Central memory CD4-positive, alpha-beta T cell (primary cell): Measurements from ENCODE around the gene ABCF3.
A peak's percentile ranks its signal among the peaks of the same experiment; 100 is the strongest.
"Not testable (repeated sequence)": the region's sequence is repeated elsewhere in the genome, so short reads cannot be mapped to it uniquely, and the experiment has no call there.

Experiments used
- DNase-seq: peaks from one replicate; pipeline ENCODE4 v3.0.0; 2022
- total RNA-seq, 3 experiments: gene quantifications; one replicate each; lab custom pipeline; 2026; lab: John Stamatoyannopoulos, UW

Gene ABCF3, protein sequence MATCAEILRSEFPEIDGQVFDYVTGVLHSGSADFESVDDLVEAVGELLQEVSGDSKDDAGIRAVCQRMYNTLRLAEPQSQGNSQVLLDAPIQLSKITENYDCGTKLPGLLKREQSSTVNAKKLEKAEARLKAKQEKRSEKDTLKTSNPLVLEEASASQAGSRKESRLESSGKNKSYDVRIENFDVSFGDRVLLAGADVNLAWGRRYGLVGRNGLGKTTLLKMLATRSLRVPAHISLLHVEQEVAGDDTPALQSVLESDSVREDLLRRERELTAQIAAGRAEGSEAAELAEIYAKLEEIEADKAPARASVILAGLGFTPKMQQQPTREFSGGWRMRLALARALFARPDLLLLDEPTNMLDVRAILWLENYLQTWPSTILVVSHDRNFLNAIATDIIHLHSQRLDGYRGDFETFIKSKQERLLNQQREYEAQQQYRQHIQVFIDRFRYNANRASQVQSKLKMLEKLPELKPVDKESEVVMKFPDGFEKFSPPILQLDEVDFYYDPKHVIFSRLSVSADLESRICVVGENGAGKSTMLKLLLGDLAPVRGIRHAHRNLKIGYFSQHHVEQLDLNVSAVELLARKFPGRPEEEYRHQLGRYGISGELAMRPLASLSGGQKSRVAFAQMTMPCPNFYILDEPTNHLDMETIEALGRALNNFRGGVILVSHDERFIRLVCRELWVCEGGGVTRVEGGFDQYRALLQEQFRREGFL
- total RNA-seq = 67.3 to 80.7 (median 77.6) reads per million in 3 experiments

DNA sequence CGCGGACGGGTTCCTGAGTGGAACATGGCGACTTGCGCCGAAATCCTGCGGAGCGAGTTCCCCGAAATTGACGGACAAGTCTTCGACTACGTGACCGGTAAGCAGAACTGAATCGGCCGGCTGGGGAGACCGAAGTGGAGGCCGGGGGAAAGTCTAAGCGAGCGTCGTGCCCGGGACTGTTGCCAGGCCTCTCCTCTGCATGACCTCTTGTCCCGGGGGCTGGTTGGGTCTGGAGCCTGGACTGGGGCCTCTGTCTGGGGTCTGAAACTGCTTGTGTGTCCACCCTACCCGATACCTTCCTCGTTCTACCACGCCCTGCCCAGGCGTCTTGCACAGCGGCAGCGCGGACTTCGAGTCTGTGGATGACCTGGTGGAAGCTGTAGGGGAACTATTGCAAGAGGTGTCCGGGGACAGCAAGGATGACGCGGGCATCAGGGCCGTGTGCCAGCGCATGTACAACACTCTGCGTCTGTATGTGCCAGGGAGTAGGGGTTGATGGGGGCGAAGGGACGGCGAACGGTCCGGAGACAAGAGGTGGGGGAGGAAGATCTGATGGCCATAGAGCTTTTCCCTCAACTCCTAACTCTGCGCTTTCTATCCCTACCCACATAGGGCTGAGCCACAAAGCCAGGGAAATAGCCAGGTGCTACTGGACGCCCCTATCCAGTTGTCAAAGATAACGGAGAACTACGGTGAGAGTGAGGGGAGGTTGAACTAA lies at the start of gene ABCF3:
Gene ABCF3 (plus strand): TSS at position 16 of the 718 bp plus-strand sequence. CDS start 9 bp downstream, at position 25.
- DNase-seq = no peak

DNA sequence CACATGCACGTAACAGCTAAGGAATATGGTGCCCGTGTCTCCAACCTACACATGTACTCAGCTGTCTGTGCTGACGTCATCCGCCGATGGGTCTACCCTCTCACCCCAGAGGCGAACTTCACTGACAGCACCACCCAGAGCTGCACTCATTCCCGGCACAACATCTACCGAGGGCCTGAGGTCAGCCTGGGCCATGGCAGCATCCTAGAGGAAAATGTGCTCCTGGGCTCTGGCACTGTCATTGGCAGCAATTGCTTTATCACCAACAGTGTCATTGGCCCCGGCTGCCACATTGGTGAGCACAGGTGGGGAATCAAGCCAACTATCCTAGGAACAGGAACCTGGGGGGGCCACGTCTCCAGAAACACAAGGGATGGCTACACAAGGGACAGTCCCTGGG lies 45.6 kb upstream of the ABCF3 start:
- no peak for DNase-seq

DNA sequence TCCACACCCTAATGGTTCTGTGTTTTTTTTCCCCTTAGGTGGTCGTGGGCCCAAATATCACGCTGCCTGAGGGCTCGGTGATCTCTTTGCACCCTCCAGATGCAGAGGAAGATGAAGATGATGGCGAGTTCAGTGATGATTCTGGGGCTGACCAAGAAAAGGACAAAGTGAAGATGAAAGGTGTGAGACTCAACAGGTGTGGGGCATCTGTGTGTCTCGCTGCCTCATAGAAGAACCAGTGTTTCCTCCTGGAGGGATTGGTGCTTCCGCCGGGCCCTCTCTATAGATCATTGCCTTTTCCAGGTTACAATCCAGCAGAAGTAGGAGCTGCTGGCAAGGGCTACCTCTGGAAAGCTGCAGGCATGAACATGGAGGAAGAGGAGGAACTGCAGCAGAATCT lies 43.8 kb upstream of the ABCF3 start:
- DNase-seq = no peak

DNA sequence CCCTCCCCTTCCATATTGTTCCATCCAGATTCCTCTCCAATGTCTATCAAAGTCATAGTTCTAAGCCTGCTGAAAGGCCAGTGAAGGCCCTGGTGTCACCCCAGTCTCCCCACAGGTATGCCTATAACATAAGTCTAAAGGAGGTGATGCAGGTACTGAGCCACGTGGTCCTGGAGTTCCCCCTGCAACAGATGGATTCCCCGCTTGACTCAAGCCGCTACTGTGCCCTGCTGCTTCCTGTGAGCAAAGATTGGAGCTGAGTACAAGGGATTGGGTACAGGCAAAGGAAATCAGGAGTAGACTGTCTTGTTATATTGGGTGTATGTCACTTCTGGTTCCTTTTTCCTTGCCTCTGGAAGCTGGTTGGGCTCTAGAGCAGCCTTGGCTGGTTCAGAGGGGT lies 42.7 kb upstream of the ABCF3 start:
- no peak for DNase-seq

DNA sequence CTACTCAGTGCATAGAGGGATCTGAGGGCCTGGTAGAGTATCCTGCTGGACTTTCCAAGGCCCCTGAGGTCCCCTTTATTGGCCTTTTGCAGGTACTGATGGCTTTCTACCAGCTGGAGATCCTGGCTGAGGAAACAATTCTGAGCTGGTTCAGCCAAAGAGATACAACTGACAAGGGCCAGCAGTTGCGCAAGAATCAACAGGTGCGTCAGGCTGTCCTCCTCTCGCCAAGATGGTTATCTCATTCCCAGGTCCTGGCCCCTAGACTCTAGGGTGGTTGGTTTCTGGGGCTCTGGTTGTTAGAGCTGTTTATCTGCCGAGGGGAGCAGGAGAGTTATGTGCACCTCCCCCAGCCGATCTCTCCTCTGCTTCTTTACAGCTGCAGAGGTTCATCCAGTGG lies 41.5 kb upstream of the ABCF3 start:
- no peak for DNase-seq

DNA sequence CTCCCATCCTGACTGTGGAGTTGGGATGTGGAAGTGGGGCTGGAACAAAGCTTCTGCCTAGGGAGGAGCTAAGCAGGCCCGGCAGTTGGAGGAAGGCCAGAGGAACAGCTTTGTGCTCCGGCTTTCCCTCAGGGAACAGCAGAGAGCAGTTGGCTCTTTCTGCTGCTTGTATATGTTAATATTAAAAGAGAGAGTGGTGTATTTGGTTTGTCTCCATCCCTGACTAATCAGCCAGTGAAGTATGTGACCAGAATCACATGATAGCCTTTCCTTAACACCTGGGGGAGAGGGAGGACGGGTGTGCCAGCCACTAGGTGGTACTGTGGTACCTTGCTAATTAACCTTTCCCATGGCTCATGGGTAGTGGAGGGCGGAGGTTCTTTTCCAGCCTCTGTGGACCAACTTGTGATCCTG lies 40.9 kb upstream of the ABCF3 start:
- peak; percentile 27 for DNase-seq

DNA sequence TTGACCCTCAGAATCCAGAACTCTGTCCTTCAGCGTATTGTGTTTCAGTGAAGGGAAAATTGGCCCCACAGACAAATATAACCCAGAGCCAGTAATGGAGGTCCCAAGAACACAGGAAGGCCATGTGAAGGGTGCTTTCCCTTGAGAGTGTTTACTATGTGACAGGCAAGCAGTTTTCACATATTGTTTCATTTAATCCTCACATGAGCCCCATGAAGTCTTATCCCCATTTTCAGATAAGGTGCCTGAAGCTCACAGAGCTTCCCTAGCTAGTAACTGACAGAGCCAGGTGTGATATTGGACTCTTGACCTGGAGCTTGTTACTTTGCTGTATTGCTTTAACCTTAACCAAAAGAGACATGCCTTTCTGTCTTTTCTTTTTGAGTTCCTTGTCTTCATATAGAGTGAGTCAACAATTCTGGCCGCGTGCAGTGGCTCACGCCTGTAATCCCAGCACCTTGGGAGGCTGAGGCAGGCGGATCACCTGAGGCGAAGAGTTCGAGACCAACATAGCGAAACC lies 40.2 kb upstream of the ABCF3 start:
- no peak for DNase-seq

DNA sequence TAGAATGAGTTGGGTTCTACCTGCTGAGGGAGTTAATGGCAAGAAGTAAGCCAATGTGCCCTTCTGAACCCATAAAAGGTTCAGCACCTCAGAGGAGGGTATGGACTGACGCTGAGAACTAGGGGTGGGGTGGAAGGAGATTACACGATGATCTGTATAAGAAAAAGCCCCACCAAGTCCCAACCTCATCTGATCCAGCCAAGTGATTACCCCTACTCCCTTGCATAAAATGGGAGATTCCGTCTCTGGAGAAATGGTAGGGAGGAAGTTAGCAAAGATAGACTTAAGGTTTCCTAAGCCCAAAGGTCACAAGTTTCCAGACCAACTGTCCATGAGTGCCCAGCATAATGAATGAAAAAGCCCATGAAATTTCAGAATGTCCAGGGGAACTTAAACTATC lies 37.9 kb upstream of the ABCF3 start:
- DNase-seq = no peak

DNA sequence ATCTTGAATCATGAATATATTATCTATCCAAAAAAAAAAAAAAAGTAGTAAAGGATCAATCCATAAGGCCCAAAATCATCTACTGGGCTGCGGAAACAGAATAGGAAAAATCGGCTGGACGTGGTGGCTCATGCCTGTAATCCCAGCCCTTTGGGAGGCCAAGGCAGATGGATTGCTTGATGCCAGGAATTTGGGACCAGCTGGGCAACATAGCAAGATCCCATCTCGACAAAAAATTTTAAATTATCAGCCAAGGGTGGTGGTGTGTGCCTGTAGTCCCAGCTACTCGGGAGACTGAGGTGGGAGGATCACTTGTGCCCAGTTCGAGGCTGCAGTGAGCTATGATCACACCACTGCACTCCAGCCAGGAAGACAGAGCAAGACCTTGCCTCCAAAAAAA lies 36.9 kb upstream of the ABCF3 start:
- DNase-seq = no peak

DNA sequence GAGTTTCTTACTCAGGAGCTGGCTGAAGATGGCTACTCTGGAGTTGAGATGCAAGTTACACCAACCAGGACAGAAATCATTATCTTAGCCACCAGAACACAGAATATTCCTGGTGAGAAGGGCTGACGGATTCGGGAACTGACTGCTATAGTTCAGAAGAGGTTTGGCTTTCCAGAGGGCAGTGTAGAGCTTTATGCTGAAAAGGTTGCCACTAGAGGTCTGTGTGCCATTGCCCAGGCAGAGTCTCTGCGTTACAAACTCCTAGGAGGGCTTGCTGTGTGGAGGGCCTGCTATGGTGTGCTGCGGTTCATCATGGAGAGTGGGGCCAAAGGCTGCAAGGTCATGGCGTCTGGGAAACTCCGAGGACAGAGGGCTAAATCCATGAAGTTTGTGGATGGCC lies 36.2 kb upstream of the ABCF3 start:
- not testable (repeated sequence) for DNase-seq

DNA sequence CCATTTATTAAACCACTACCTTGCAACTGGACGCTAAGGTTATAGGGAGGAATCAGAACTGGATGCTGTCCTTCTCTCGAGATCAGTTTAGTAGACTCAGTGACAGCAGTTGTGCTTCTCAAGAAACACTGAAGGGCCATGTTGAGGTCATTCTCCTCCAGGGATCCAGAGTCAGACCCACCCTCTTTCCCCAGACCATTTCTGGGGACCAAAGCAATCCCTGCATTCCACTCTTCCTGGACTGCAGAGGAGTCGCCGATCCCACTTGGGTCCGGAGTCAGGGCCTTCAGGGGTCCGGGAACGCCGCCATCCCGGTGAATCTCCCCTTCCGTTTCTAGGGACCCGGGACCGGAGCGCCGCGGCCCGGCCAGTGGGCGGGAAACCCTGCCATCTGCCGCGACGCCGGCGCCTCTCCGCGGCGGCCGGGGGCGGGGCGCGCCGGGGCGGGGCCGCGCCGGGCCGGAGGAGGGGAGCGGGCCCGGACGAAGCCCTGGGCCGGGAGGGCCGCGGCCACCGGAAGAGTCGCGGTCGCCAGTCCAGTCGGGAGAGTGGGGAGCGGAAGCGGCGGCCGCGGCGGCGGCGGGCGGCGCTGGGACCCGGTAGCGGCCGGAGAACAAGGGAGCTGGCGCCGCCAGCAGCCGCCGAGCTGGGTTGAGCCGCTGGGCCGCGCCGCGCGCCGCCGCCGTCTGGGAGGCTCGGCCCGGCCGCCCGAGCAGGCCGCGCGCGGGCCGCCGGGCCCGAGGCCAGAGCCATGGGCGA lies 30.9 kb upstream of the ABCF3 start, which contains the start of gene DVL3:
Gene DVL3 (plus strand): TSS at position 493 of the 759 bp plus-strand sequence. CDS start 259 bp downstream, at position 752.
- peak; percentile 34 for DNase-seq

DNA sequence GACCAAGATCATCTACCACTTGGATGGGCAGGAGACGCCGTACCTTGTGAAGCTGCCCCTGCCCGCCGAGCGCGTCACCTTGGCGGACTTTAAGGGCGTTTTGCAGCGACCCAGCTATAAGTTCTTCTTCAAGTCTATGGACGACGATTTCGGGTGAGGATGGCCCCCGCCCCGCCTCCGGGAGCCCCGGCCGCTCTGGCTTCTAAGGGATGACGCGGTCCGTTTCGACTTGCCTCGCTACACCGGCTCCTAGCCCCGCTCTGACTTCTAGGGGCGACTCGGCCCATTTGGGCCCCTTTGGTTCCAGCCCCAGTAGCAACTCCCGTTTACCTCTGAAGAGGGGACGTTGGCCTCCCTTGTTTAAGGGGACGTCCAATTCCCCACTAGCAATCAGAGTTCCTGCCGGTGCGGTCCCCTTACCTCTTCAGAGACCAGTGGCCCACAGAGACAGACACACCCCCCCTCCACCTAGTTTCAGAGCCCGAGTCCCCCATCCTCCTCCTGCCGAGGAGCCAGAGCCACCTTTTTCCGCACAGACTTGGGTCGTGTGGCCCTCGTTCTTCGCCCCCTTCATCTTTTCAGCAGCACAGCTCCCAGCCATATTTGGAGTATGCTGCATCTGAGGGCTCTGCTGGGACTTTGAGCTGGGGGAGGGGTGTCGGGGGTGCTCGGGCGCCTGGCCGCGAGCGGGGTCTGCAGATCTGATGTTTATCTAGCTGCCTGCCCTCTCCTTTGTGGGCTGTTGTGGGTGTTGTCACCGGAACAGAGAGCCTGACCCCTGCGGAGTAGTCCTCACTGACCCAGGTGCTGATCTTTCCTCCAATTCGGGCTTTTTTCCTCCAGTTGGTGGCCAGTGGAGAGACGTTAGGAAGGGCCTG lies 30.1 kb upstream of the ABCF3 start:
- peak; percentile 37 for DNase-seq

DNA sequence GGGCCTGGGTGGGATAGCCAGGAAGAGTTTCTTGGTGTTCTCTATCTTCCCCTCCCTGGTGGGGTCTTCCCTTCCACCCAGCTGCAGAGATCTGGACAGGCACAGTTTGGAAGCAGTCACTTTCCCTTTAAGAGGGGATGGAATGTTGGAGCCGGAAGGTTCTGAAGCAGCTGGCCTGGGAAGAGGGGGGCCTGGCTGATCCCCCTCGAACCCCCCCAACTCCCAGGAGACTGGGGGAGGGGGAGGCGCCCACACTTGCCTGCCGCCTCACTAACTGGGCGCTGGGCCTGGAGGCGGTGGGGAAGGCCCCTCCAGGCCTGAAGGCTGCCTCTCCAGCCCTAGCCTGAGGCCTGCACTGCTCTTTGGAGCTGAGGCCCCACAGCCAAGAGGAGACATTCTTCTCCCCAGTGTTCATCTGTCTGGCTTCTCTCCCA lies 29.5 kb upstream of the ABCF3 start:
- DNase-seq = no peak

DNA sequence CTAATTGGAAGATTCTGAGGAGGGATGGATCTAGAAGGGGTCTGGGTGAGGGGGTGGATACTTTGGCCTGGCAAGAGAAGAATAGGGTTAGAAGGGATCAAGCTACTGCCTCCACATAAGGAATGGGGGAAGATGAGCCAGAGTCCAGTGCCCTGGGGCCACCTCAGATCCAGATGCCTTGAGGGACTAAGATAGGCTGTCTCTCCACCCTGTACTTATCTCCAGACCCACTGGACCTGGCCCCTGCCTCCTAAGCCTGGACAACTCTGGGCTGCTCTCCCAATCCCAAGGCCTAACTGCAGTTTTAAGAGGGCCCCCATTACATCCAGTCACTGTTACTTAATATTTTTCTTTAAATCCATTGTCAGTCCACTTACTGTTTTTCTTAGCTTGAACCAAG lies 28.8 kb upstream of the ABCF3 start:
- DNase-seq = no peak

DNA sequence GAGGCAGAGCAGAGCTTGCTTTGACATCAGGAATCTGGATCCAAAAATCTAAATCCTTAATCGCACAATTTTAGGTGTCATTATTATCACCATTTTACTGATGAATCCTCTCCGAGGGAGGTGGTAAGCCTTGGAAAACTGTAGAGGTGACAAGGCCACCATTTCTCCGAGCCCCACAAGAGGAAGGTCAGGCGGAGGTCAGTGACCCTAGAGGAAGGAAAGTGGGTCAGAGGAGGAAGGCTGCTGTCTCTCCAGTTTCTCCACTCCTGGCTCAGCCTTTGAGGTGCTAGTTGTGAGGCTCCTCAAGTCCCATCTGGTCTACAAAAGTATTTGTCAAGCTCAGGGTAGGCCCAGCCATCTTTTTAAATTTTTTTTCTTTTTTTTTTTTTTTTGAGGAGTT lies 27.6 kb upstream of the ABCF3 start:
- DNase-seq = no peak

DNA sequence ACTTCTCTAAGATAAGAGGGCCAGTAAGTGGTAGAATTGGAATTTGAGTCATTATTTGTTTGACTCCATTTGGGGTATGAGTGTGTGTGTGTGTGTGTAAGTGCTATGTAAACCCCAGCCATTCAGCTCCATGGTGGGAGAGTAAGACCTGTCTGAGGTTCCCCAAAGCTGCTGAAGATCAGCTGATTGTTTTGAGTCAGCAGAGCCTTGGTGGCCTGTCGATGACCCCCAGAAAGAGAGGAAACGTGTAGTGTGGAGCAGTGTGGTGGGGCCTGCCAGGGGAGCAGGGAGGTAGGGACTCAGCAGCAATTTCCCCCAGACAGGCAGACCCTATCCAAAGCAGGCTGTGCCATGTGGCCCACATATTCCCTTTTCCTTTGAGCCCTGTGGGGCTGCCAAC lies 25.5 kb upstream of the ABCF3 start:
- no peak for DNase-seq

DNA sequence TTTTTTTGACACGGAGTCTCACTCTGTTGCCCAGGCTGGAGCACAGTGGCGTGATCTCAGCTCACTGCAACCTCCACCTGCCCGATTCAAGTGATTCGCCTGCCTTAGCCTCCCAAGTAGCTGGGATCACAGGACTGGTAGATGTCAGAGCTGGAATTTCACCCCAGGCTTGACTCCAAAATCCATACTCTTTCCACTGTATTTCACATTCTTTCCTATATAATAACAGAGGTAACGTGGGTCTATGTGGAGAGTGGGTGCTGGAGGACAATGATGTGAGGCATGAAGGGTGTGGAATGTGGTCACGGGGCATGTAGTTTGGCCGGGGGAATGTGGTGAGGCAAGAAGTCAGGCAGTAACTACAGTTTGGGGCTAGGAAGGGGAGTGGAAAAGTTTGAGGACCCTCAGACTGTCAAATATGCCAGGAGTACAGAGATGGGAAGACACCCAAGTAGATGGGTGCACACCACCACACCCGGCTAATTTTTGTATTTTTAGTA lies 23.4 kb upstream of the ABCF3 start:
- not testable (repeated sequence) for DNase-seq

DNA sequence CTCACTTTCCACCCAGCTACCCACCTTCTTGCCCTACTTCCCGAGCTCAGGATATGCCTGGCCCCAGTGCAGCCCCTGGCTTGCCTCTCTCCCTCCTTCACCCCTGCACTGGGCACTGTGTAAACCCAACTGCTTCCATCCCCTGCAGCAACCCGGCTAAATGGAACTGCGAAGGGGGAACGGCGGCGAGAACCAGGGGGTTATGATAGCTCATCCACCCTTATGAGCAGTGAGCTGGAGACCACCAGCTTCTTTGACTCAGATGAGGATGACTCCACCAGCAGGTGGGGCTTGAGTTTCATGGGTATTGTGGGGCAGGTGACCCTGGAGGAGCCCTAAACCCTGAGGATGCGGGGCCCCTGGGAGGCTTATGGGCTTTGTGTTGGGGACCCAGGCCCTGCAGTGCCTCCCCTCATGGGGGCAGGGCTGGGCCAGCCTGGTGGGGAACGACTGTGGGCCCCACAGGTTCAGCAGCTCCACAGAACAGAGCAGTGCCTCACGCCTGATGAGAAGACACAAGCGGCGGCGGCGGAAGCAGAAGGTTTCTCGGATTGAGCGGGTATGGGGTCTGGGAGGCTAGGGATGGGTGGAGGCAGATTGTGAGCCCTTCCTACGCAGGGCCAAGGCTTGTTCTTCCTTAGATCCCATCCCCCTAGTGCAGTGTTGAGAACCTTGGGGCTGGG lies 21.2 kb upstream of the ABCF3 start:
- DNase-seq = no peak

DNA sequence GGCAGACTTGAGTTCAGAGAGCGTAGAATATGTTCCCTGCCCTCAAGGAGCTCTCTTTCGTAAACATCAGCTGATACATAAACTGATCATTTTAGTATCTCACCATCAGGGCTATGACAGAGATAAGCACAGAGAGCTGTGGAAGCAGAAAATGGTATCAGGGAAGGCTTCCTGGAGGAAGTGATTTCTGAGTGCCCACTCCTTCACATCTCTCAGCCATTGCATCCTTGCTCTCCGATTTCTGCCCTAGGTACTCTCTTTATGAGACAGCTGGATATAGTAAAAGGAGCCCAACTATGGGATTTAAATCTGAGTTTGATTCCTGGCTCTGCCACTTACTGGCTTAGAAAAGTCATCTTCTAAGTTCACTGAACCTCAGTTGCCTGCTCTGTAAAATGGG lies 20.5 kb upstream of the ABCF3 start:
- DNase-seq = no peak

DNA sequence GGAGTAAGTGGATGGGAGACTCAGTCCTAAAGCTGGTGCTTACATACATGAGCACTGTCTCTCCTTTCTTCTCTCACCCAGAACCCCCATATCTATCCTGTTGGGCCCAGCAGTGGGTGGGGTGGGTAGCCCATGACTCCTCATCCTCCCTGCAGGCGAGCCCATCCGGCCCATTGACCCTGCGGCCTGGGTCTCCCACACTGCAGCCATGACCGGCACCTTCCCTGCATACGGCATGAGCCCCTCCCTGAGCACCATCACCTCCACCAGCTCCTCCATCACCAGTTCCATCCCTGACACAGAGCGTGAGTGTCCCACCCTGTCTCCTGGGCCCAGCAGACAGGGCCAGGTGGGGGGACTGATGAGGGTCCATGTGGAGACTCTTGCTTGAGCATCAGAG lies 19.3 kb upstream of the ABCF3 start:
- DNase-seq = no peak
